ENCODE measurements around the gene TBC1D22A.

DNA sequence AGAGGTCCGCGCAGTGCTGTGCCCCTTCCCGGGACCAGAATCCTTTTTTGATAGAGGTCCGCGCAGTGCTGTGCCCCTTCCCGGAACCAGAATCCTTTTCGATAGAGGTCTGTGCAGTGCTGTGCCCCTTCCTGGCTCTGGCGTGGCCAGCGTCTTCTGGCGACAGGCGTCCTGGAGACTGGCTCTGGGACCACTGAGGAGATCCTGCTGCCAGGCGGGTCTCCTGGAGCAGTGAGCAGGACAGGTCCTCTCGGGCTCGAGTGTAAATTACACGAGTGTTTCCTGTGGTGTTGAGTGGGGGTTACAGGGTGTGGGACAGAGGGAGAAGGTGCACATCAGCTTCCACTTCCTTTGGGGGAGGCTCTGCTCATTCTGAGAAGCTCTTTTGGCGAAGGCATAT is 98.1 kb downstream of the TBC1D22A start:
- TF ChIP-seq, protein P1, sequence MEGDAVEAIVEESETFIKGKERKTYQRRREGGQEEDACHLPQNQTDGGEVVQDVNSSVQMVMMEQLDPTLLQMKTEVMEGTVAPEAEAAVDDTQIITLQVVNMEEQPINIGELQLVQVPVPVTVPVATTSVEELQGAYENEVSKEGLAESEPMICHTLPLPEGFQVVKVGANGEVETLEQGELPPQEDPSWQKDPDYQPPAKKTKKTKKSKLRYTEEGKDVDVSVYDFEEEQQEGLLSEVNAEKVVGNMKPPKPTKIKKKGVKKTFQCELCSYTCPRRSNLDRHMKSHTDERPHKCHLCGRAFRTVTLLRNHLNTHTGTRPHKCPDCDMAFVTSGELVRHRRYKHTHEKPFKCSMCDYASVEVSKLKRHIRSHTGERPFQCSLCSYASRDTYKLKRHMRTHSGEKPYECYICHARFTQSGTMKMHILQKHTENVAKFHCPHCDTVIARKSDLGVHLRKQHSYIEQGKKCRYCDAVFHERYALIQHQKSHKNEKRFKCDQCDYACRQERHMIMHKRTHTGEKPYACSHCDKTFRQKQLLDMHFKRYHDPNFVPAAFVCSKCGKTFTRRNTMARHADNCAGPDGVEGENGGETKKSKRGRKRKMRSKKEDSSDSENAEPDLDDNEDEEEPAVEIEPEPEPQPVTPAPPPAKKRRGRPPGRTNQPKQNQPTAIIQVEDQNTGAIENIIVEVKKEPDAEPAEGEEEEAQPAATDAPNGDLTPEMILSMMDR (IDR thresholded peaks at IDR 0.05; ENCODE audit: insufficient read depth, low read depth, low read length): no peak
- TF ChIP-seq EZH2 (IDR thresholded peaks at IDR 0.05; ENCODE audit: insufficient read depth, low read length): no peak

Measured in astrocyte (in vitro differentiated cells and primary cell).